Parathyroid adenoma (tissue), 2 donors: Measurements from ENCODE around the gene SORL1-AS1.

ENCODE experiments used
- H2AFZ ChIP-seq: fragments of 300-600 bp; sonication (generic); one replicate; pipeline ENCODE4 v1.7.0; 2017; ENCODE audit warnings: antibody characterized with exemption, mild to moderate bottlenecking
- H3K27ac ChIP-seq: fragments of 300-600 bp; sonication (generic); one replicate; pipeline ENCODE4 v1.7.0; 2017
- H3K27me3 ChIP-seq: fragments of 300-600 bp; sonication (generic); one replicate; pipeline ENCODE4 v1.7.0; 2017; ENCODE audit warnings: low read length; ENCODE audit not compliant: control insufficient read depth, insufficient read depth
- H3K36me3 ChIP-seq: fragments of 300-600 bp; sonication (generic); one replicate; pipeline ENCODE4 v1.7.0; 2017; ENCODE audit warnings: low read length; ENCODE audit not compliant: control insufficient read depth, insufficient read depth
- H3K4me1 ChIP-seq: fragments of 300-600 bp; sonication (generic); one replicate; pipeline ENCODE4 v1.7.0; 2017; ENCODE audit warnings: control low read depth
- H3K4me2 ChIP-seq: fragments of 300-600 bp; sonication (generic); one replicate; pipeline ENCODE4 v1.7.0; 2017; ENCODE audit warnings: low read length
- H3K4me3 ChIP-seq: fragments of 300-600 bp; sonication (generic); one replicate; pipeline ENCODE4 v1.7.0; 2017; ENCODE audit warnings: low read depth, low read length
- H3K79me2 ChIP-seq: fragments of 300-600 bp; sonication (generic); one replicate; pipeline ENCODE4 v1.7.0; 2017; ENCODE audit warnings: control low read depth
- H3K9ac ChIP-seq: fragments of 300-600 bp; sonication (generic); one replicate; pipeline ENCODE4 v1.7.0; 2017; ENCODE audit warnings: mild to moderate bottlenecking
- H3K9me3 ChIP-seq: fragments of 300-600 bp; sonication (generic); one replicate; pipeline ENCODE4 v1.7.0; 2017; ENCODE audit warnings: low read length; ENCODE audit not compliant: control insufficient read depth
- TF ChIP-seq, protein P1 (sequence below): fragments of 300-600 bp; sonication (generic); IDR thresholded peaks from one replicate; pipeline ENCODE4 v1.7.0; 2017; ENCODE audit warnings: antibody characterized with exemption, mild to moderate bottlenecking
- donor health status: primary hyperparathyroidism.

Gene SORL1-AS1

DNA sequence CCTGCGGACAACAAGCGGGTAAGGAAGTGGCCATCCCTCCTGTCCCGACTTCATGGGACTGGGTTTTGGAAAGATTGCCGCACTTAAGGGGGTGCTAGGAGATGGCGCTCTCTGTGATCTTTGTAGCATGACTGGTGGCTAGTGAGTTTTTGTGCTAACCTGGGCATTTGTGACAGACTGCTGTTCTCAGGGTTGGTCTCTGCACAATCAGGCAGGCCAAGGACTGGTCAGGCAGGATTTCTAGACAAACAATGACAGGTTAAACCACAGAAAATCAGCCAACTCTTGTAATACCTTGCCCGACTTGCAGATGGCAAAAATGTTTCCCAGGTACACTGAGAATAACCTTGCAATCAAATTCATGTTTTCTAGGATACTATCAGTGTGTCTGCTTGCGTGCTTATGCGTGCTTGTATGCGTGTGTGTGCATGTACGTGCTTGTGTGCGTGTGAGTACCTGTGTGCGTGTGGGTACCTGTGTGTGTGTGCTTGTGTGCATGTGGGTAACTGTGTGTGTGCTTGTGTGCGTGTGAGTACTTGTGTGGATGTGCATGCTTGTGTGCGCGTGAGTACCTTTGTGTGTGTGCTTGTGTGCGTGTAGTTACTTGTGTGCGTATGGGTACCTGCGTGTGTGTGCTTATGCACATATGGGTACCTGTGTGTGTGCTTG is 25.6 kb upstream of the SORL1-AS1 start:
- Histone ChIP-seq H3K9ac (no peak overlapping the region), H3K79me2 (no peaks in the 10 kb centered on the region), H3K27me3 (no peaks in the 10 kb centered on the region), H3K4me2 (no peak overlapping the region), H3K9me3 (no peaks in the 10 kb centered on the region), H2AFZ (no peak overlapping the region), H3K27ac (no peak overlapping the region), H3K36me3 (no peaks in the 10 kb centered on the region), H3K4me1 (no peaks in the 10 kb centered on the region), H3K4me3 (no peak overlapping the region)
- TF ChIP-seq, protein P1, sequence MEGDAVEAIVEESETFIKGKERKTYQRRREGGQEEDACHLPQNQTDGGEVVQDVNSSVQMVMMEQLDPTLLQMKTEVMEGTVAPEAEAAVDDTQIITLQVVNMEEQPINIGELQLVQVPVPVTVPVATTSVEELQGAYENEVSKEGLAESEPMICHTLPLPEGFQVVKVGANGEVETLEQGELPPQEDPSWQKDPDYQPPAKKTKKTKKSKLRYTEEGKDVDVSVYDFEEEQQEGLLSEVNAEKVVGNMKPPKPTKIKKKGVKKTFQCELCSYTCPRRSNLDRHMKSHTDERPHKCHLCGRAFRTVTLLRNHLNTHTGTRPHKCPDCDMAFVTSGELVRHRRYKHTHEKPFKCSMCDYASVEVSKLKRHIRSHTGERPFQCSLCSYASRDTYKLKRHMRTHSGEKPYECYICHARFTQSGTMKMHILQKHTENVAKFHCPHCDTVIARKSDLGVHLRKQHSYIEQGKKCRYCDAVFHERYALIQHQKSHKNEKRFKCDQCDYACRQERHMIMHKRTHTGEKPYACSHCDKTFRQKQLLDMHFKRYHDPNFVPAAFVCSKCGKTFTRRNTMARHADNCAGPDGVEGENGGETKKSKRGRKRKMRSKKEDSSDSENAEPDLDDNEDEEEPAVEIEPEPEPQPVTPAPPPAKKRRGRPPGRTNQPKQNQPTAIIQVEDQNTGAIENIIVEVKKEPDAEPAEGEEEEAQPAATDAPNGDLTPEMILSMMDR = no peak

DNA sequence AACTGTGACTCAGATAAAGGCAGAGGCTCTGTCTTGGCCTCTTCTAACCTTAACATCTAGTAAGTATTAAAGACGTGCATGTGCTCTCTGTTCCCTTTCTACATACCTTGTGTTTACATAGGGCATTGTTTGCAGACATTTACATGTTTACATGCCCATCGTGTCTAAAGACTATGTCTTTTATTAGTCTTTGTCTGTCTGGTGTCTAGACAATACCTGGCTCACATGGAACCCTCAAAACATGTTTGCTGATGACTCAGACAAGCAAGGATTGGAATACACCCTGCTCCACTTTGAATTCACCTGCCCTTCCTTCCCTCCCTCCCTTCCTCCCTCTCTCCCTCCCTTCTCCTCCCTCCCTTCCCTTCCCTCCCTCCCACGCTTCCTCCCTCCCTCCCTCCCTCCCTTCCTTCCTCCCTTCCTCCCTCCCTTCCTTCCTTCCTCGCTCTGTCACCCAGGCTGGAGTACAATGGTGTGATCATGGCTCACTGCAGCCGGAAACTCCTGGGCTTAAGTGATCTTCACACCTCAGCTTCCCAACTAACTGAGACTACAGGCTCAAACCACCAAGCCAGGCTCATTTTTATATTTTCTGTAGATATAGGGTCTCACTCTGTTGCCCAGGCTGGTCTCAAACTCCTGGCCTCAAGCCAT is 23.7 kb upstream of the SORL1-AS1 start:
- H3K27ac ChIP-seq = no peak overlapping the region
- no peak overlapping the region for H3K4me3 ChIP-seq
- H3K9me3 ChIP-seq = no peaks in the 10 kb centered on the region
- H3K27me3 ChIP-seq = no peaks in the 10 kb centered on the region
- H3K4me1 ChIP-seq = no peaks in the 10 kb centered on the region
- H2AFZ ChIP-seq = no peak overlapping the region
- H3K36me3 ChIP-seq = no peaks in the 10 kb centered on the region
- H3K79me2 ChIP-seq = no peaks in the 10 kb centered on the region
- no peak overlapping the region for H3K9ac ChIP-seq
- no peak overlapping the region for H3K4me2 ChIP-seq
- TF ChIP-seq, protein P1 = no peak

DNA sequence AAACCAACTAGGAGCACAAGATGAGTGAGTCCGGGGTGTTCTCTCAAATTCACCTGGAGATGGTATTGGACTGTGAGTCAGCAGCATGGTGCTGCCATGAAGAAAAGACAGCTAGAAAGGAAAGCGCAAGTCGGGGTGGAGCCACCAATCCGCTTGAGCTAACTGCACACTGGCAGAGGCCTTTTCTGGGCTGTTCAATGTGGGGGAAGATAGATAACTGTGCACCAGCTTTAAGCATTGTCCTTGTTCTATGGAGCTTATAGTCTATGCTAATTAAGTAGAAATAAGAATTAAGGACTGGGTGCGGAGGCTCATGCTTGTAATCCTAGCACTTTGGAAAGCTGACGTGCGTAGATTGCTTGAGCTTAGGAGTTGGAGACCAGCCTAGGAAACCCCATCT is 21.9 kb upstream of the SORL1-AS1 start:
- H3K9ac ChIP-seq = no peak overlapping the region
- no peak overlapping the region for H3K4me3 ChIP-seq
- H3K4me2 ChIP-seq = no peak overlapping the region
- no peaks in the 10 kb centered on the region for H3K4me1 ChIP-seq
- no peaks in the 10 kb centered on the region for H3K27me3 ChIP-seq
- TF ChIP-seq, protein P1 = no peak
- H3K36me3 ChIP-seq = no peaks in the 10 kb centered on the region
- H2AFZ ChIP-seq = no peak overlapping the region
- H3K79me2 ChIP-seq = no peaks in the 10 kb centered on the region
- H3K27ac ChIP-seq = no peak overlapping the region
- H3K9me3 ChIP-seq = no peaks in the 10 kb centered on the region

DNA sequence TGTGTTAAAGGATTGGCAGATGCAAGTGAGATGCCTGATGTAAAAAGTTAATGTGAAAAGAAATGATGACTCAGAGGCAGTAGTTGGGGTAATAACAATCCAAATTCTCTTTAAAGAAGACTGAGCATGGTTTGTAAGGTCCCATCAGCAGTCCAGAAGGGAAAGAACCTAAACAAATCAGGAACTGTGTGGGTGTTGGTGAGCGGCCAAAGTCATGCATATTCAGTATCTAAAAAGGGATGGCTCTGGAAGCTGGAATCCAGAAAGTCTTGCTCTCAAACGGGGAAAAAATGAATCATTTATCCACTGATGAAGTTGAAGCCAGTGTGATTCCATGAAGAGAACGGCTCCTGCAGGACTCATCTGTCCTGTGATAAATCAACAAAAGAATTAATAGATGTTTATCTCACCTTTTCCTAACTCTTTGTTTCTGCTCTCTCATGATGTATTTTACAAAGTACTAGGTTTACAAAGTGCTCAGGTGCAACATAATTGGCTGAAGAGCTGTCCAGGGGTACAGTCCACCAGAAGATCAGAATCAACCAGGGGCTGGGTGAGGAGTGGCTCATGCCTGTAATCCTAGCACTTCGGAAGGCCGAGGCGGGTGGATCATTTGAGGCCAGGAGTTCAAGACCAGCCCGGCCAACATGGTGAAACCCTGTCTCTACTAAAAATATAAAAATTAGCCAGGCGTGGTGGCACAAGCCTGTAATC is 20.5 kb upstream of the SORL1-AS1 start:
- Histone ChIP-seq H3K4me1 (no peaks in the 10 kb centered on the region), H3K9me3 (no peaks in the 10 kb centered on the region), H3K4me2 (no peak overlapping the region), H2AFZ (no peak overlapping the region), H3K27ac (no peak overlapping the region), H3K9ac (no peak overlapping the region), H3K36me3 (no peaks in the 10 kb centered on the region), H3K4me3 (no peak overlapping the region), H3K27me3 (no peaks in the 10 kb centered on the region), H3K79me2 (no peaks in the 10 kb centered on the region)
- TF ChIP-seq, protein P1 = no peak
